Measurements from ENCODE around the gene ITIH4. TPM values are rescaled to one million over a fixed set of nuclear protein-coding genes. Genes with fewer than 3 reads are reported as not detected.

Gene ITIH4
- total RNA-seq, 1 donor from 2014 or later = 2.8 TPM

DNA sequence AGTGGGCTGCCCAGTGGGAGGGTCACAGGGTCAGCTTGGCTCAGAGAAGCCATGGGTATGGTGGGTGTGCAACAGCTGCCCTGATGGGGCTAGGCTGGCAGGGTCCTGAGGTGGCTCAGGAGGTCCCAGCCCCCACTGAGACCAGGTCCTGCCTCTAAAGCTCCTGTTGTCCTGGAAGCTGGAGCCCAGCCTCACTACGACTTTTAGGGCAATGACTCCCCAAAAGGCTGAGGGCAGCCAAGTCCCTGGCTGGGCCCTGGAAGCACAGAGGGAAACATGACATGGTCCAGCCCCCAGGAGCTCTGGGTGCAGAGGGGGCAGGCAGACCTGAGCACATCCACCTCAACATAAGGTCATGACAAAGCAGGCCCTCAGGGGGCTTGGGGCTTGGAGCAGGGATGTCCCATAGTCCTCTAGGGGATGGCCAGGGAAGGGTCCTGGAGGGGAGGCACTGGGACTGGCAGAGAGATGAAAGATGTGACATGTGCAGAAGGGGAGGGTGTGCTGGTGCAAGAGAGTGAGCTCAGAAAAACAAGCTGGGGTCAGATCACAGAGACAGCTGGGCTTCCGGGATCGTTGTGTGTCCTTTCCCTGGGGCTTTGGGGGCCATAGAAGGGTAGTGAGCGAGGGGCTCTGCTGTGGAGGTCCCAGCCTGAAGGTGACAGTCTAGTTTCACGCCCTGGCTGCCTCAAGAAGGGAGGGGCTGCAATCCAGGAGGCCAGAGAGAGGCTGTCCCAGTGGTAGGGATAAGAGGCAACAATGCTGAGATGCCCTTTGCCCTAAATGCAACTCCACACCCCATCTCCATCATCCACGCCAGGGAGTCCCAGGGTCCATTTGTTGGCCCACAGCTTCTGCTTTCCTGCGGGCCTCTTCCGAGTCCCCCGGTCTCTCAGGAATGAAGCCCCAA, 36.5 kb downstream of the ITIH4 start:
- no peak overlapping the region for H3K4me3 ChIP-seq (ENCODE audit: insufficient read depth, low read depth, low read length)
- DNase-seq (ENCODE audit: low read depth) = no peak
- no peaks in the 10 kb centered on the region for H3K4me1 ChIP-seq (ENCODE audit: insufficient read depth, low read length)
- H3K36me3 ChIP-seq (ENCODE audit: insufficient read depth, low read length) = no peaks in the 10 kb centered on the region
- TF ChIP-seq EZH2 (IDR thresholded peaks at IDR 0.05; ENCODE audit: insufficient read depth, low read length) = no peak
- no peak for TF ChIP-seq CTCF (IDR thresholded peaks at IDR 0.05; ENCODE audit: insufficient read depth, low read depth, low read length)
- no peak overlapping the region for H2AFZ ChIP-seq (ENCODE audit: low read depth, low read length)
- no peak overlapping the region for H3K9ac ChIP-seq (ENCODE audit: low read length)
- Mint-ChIP-seq H3K4me1 (ENCODE audit: low read depth, unreplicated experiment) (peaks cover 5% of the 10 kb centered on the region), H3K27ac (ENCODE audit: unreplicated experiment) (no peak overlapping the region), H3K27me3 (ENCODE audit: low read depth, unreplicated experiment) (peaks cover 23% of the 10 kb centered on the region), H3K9me3 (ENCODE audit: unreplicated experiment) (peaks cover 3% of the 10 kb centered on the region), H3K4me3 (ENCODE audit: unreplicated experiment) (no peak overlapping the region), H3K36me3 (ENCODE audit: low read depth, unreplicated experiment) (no peaks in the 10 kb centered on the region)
- no peaks in the 10 kb centered on the region for H4K20me1 ChIP-seq (ENCODE audit: insufficient read depth, low read length)
- no peak overlapping the region for H3K27ac ChIP-seq (ENCODE audit: low read depth, low read length)
- H3K27me3 ChIP-seq (ENCODE audit: insufficient read depth, low read length) = no peaks in the 10 kb centered on the region
- H3K4me2 ChIP-seq (ENCODE audit: low read length) = no peak overlapping the region
- H3K79me2 ChIP-seq (ENCODE audit: insufficient read depth, low read length) = no peaks in the 10 kb centered on the region
- H3K9me3 ChIP-seq (ENCODE audit: insufficient read depth, low read depth, low read length) = no peaks in the 10 kb centered on the region
- no peak for FAIRE-seq

GRCh38 chr3:52792961-52793695, 37.3 kb downstream of the ITIH4 start:
- peaks cover 3% of the 10 kb centered on the region for H3K9me3 Mint-ChIP-seq (ENCODE audit: unreplicated experiment)
- peaks cover 5% of the 10 kb centered on the region for H3K4me1 Mint-ChIP-seq (ENCODE audit: low read depth, unreplicated experiment)
- H2AFZ ChIP-seq (ENCODE audit: low read depth, low read length) = no peak overlapping the region
- DNase-seq (ENCODE audit: low read depth) (no peak), FAIRE-seq (no peak)
- no peaks in the 10 kb centered on the region for H4K20me1 ChIP-seq (ENCODE audit: insufficient read depth, low read length)
- no peaks in the 10 kb centered on the region for H3K27me3 ChIP-seq (ENCODE audit: insufficient read depth, low read length)
- H3K36me3 Mint-ChIP-seq (ENCODE audit: low read depth, unreplicated experiment) = no peaks in the 10 kb centered on the region
- H3K4me1 ChIP-seq (ENCODE audit: insufficient read depth, low read length) = no peaks in the 10 kb centered on the region
- H3K36me3 ChIP-seq (ENCODE audit: insufficient read depth, low read length) = no peaks in the 10 kb centered on the region
- TF ChIP-seq CTCF (IDR thresholded peaks at IDR 0.05; ENCODE audit: insufficient read depth, low read depth, low read length) (no peak), EZH2 (IDR thresholded peaks at IDR 0.05; ENCODE audit: insufficient read depth, low read length) (no peak)
- no peak overlapping the region for H3K4me2 ChIP-seq (ENCODE audit: low read length)
- peaks cover 25% of the 10 kb centered on the region for H3K27me3 Mint-ChIP-seq (ENCODE audit: low read depth, unreplicated experiment)
- H3K27ac Mint-ChIP-seq (ENCODE audit: unreplicated experiment) = no peak overlapping the region
- no peak overlapping the region for H3K9ac ChIP-seq (ENCODE audit: low read length)
- no peaks in the 10 kb centered on the region for H3K9me3 ChIP-seq (ENCODE audit: insufficient read depth, low read depth, low read length)
- no peak overlapping the region for H3K4me3 Mint-ChIP-seq (ENCODE audit: unreplicated experiment)
- no peaks in the 10 kb centered on the region for H3K79me2 ChIP-seq (ENCODE audit: insufficient read depth, low read length)
- H3K4me3 ChIP-seq (ENCODE audit: insufficient read depth, low read depth, low read length) = no peak overlapping the region
- H3K27ac ChIP-seq (ENCODE audit: low read depth, low read length) = no peak overlapping the region

All from astrocyte (in vitro differentiated cells and primary cell).